HG03064 (cell line): ENCODE data around the gene SCARB2.

ENCODE experiments used
- ATAC-seq: cut with Tn5 transposase; IDR thresholded peaks from one replicate; pipeline ENCODE4 v1.9.1; 2021; ENCODE audit warnings: low read depth; ENCODE audit not compliant: unreplicated experiment

The SCARB2 gene

GRCh38 chr4:76201276-76201675 is 12.3 kb downstream of the SCARB2 start:
- no peak for ATAC-seq

GRCh38 chr4:76200771-76201231 is 12.8 kb downstream of the SCARB2 start:
- no peak for ATAC-seq

GRCh38 chr4:76199664-76200211 is 13.9 kb downstream of the SCARB2 start:
- ATAC-seq = peak; percentile 76

- ATAC-seq = peak; percentile 38
These were observed 15.0 kb downstream of the SCARB2 start for GRCh38 chr4:76198411-76199237.

GRCh38 chr4:76197971-76198410 is 15.6 kb downstream of the SCARB2 start:
- ATAC-seq = peak; percentile 26

GRCh38 chr4:76197031-76197743 is 16.4 kb downstream of the SCARB2 start:
- ATAC-seq = no peak

- no peak for ATAC-seq
These were observed 17.2 kb downstream of the SCARB2 start for GRCh38 chr4:76196376-76196775.

- no peak for ATAC-seq
These were observed 18.3 kb downstream of the SCARB2 start for GRCh38 chr4:76195326-76195725.

GRCh38 chr4:76194325-76194724 is 19.3 kb downstream of the SCARB2 start:
- ATAC-seq = no peak

- ATAC-seq = no peak
These were observed 21.4 kb downstream of the SCARB2 start for GRCh38 chr4:76192236-76192635.

GRCh38 chr4:76188557-76188956 is 25.1 kb downstream of the SCARB2 start:
- ATAC-seq = no peak

GRCh38 chr4:76188149-76188548 is 25.5 kb downstream of the SCARB2 start:
- ATAC-seq = no peak

GRCh38 chr4:76187152-76187551 is 26.5 kb downstream of the SCARB2 start:
- no peak for ATAC-seq

- no peak for ATAC-seq
These were observed 31.2 kb downstream of the SCARB2 start for GRCh38 chr4:76182463-76182862.

GRCh38 chr4:76179398-76180318 is 34.0 kb downstream of the SCARB2 start:
- ATAC-seq = peak; percentile 81

- no peak for ATAC-seq
These were observed 35.3 kb downstream of the SCARB2 start for GRCh38 chr4:76178296-76178695.

- no peak for ATAC-seq
These were observed 35.9 kb downstream of the SCARB2 start for GRCh38 chr4:76177709-76178108.

- ATAC-seq = no peak
These were observed 38.3 kb downstream of the SCARB2 start for GRCh38 chr4:76175336-76175735.

- no peak for ATAC-seq
These were observed 39.4 kb downstream of the SCARB2 start for GRCh38 chr4:76174216-76174615.

- no peak for ATAC-seq
These were observed 44.9 kb downstream of the SCARB2 start for GRCh38 chr4:76168688-76169087.
